Activated naive CD8-positive, alpha-beta T cell treated with anti-CD3 and anti-CD28 coated beads, Interleukin-2, amount 50 U/mL, for 16 hours (primary cell): ENCODE measurements around the gene PSMD12.
A peak's percentile ranks its signal among the peaks of the same experiment; 100 is the strongest.

Experiments used
- DNase-seq: peaks from one replicate; pipeline ENCODE4 v3.0.0-alpha.2; 2020; ENCODE audit warnings: low read depth, low spot score

Gene PSMD12

GRCh38 chr17:67386965-67387551 lies 20.7 kb upstream of the PSMD12 start:
- DNase-seq: peak; percentile 43

GRCh38 chr17:67385122-67385988 lies 19.0 kb upstream of the PSMD12 start:
- DNase-seq: no peak

- DNase-seq: no peak
These were observed 15.5 kb upstream of the PSMD12 start for GRCh38 chr17:67381929-67382257.

GRCh38 chr17:67379251-67379630 lies 12.9 kb upstream of the PSMD12 start:
- DNase-seq: no peak

- peak; percentile 57 for DNase-seq
These were observed 12.3 kb upstream of the PSMD12 start for GRCh38 chr17:67378454-67379250.

- peak; percentile 27 for DNase-seq
These were observed 11.4 kb upstream of the PSMD12 start for GRCh38 chr17:67377488-67378453.

GRCh38 chr17:67376737-67377487 lies 10.5 kb upstream of the PSMD12 start, which contains the start of gene PITPNC1:
PITPNC1 (plus strand) TSS chr17:67377281.
- peak; percentile 64 for DNase-seq

GRCh38 chr17:67376415-67376736 lies 10.0 kb upstream of the PSMD12 start:
- no peak for DNase-seq

- DNase-seq: no peak
These were observed 9.3 kb upstream of the PSMD12 start for GRCh38 chr17:67375716-67376115.

GRCh38 chr17:67375054-67375427 lies 8.7 kb upstream of the PSMD12 start:
- DNase-seq: no peak

- peak; percentile 82 for DNase-seq
These were observed 8.1 kb upstream of the PSMD12 start for GRCh38 chr17:67374329-67375053.

- no peak for DNase-seq
These were observed 6.4 kb upstream of the PSMD12 start for GRCh38 chr17:67372751-67373150.

- no peak for DNase-seq
These were observed 3.3 kb upstream of the PSMD12 start for GRCh38 chr17:67369676-67370075.

- DNase-seq: no peak
These were observed 612 bp downstream of the PSMD12 start for GRCh38 chr17:67365738-67366192.

GRCh38 chr17:67364847-67365737 lies 1.3 kb downstream of the PSMD12 start:
- DNase-seq: no peak

- DNase-seq: no peak
These were observed 4.2 kb downstream of the PSMD12 start for GRCh38 chr17:67362173-67362572.

- DNase-seq: no peak
These were observed 5.5 kb downstream of the PSMD12 start for GRCh38 chr17:67360880-67361279.

- DNase-seq: no peak
These were observed 6.2 kb downstream of the PSMD12 start for GRCh38 chr17:67359960-67360791.
